NCI-H82 treated with DMSO at 0.1 percent for 48 hours (cell line): ENCODE measurements around the gene PPP1R15A.
"Not testable (repeated sequence)": the region's sequence is repeated elsewhere in the genome, so short reads cannot be mapped to it uniquely, and the experiment has no call there.

Source experiments
- DNase-seq: peaks from one replicate; lab custom pipeline; 2025; ENCODE audit not compliant: unreplicated experiment; lab: John Stamatoyannopoulos, UW

PPP1R15A gene

DNA sequence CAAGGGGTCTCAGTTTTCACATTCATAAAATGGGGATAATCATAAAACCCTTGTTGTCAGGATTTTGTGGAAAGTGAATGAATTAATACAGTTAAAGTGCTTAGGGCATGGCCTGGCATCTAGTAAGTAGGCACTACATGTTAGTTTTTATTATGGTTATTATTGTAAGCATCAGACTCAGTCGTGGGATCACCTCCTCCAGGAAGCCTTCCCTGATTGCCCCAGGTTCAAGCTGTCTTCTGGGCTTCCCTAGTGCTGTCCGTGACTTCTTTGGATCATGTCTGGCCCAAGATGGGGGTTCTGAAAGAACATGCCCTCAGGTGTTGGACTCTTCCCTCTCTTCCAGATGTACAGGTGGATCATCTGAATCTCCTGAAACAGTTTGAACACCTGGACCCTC is 38.6 kb downstream of the PPP1R15A start:
- no peak for DNase-seq

DNA sequence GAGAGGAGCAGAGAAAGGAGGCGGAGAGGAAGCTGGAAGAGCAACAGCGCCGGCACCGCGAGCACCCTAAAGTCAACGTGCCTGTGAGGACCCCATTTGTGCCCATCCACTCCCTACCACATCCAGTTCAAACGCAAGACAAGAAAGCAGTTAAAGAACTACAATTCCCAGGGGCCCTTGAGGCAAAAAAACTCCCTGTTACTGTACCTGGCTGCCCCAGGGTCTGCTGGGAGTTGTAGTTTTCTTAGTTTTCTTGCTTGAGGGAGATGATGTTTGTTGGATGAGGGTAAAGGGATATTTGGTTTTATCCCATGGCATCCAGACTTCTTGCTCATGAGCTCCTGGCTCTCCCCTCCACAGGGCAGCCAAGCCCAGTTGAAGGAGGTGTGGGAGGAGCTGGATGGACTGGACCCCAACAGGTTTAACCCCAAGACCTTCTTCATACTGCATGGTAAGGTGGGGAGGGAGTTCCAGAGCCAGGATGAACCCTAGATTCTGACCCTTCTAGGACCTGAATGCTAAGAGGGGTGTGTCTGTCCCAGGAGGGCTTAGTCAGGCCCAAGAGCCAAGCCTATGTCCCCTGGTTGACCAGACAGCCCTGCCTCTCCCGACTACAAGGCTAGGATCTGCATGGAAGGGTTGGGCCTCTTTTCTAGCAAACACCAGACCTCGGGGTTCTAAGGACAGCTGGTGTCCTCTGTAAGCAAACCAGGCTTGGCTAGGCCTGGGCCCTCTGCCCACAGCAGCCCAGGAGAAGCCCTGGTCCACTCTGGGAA is 41.1 kb downstream of the PPP1R15A start:
- no peak for DNase-seq

DNA sequence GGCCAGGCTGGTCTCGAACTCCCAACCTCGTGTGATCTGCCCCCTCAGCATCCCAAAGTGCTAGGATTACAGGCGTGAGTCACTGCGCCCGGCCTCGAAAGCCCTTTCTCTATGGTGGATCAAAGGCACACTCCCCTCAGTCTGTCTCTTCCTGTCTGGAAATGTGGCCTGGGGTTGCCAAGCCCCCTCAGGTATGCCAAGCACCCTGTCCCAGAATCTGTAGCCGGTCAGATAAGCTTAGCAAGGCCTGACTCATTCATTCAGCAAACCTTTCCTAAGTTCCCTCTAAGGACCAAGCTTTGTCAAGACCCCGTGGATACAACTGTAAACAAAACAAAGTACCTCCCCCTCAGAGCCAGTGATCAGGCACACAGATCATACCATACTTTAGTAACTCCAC is 42.0 kb downstream of the PPP1R15A start:
- no peak for DNase-seq

DNA sequence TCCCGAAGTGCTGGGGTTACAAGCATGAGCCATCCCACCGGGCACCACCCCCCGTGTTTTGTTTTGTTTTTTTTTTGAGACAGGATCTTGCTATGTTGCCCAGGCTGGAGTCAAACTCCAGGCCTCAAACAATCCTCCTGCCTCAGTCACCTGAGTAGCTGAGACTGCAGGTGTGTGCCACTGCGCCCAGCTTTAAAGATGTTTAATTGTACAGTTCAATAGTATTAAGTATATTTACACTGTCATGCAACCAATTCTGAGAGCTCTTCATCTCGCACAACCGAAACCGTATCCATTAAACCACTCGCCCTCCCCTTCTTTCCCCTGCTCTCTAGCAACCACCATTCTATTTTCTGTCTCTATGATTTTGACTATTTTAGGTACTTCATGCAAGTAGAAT is 43.5 kb downstream of the PPP1R15A start:
- DNase-seq: no peak

DNA sequence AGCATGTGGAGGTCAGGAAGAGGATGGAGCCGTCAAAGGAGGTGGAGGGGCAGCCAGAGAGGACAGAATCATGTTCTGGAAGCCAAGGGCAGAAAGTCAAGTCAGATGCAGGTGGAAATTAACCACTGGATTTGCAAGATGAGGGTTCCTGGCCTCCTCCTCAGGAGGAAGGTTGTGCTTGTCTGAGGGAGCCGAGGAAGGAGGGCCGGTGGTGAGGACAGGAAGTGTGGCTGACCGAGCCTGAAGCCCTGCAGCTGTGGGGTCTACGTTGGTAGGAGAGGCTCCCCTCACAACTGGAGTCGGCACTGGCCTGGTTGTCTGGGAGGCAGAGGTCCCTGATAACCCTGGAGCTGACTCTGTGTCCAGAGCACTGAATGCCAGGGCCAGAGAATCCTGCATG is 45.9 kb downstream of the PPP1R15A start:
- DNase-seq: no peak

- no peak for DNase-seq
Measured at GRCh38 chr19:48918801-48919247, 46.6 kb downstream of the PPP1R15A start.

DNA sequence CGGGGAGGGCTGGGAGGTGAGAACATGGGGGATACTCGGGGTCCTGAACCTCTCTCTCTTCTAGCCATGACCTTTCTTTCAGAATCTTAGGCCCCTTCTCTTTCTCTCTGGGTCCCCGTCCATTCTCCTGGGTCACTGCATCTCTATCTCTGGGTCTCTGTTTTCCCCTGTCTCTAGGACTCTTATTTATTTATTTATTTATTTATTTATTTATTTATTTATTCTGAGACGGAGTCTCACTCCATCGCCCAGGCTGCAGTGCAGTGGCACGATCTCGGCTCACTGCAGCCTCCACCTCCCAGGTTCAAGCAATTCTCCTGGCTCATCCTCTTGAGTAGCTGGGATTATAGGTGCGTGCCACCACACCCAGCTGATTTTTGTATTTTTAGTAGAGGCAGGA is 47.0 kb downstream of the PPP1R15A start:
- not testable (repeated sequence) for DNase-seq

GRCh38 chr19:48920949-48921348 is 48.7 kb downstream of the PPP1R15A start:
- DNase-seq: no peak

- DNase-seq: no peak
Measured at GRCh38 chr19:48921721-48922500, 49.7 kb downstream of the PPP1R15A start.

DNA sequence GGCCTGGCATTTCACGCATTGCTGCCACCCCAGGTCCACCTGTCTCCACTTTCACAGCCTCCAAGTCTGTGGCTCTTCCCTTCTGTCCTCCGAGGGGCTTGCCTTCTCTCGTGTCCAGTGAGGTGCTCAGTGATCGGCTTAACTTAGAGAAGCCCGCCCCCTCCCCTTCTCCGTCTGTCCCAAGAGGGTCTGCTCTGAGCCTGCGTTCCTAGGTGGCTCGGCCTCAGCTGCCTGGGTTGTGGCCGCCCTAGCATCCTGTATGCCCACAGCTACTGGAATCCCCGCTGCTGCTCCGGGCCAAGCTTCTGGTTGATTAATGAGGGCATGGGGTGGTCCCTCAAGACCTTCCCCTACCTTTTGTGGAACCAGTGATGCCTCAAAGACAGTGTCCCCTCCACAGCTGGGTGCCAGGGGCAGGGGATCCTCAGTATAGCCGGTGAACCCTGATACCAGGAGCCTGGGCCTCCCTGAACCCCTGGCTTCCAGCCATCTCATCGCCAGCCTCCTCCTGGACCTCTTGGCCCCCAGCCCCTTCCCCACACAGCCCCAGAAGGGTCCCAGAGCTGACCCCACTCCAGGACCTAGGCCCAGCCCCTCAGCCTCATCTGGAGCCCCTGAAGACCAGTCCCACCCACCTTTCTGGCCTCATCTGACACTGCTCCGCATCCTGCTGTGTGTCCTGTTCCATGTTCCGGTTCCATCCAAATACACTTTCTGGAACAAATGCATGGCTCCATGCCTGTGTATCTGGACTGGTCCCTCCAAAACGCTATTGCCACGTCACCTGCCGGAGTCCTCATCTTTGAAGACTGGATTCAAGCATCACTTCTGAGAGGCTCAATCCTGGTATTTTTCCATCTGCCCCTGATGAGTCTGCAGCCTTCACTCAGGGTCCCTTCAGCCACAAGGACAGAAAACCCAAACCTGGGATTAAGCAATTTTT is 50.6 kb downstream of the PPP1R15A start:
- no peak for DNase-seq

GRCh38 chr19:48925240-48925843 is 53.1 kb downstream of the PPP1R15A start:
- no peak for DNase-seq
